ENCODE data around the gene HSPA8. TPM values are rescaled to one million over a fixed set of nuclear protein-coding genes. Genes with fewer than 3 reads are reported as not detected.

Gene HSPA8
- total RNA-seq, result 1,560 TPM

DNA sequence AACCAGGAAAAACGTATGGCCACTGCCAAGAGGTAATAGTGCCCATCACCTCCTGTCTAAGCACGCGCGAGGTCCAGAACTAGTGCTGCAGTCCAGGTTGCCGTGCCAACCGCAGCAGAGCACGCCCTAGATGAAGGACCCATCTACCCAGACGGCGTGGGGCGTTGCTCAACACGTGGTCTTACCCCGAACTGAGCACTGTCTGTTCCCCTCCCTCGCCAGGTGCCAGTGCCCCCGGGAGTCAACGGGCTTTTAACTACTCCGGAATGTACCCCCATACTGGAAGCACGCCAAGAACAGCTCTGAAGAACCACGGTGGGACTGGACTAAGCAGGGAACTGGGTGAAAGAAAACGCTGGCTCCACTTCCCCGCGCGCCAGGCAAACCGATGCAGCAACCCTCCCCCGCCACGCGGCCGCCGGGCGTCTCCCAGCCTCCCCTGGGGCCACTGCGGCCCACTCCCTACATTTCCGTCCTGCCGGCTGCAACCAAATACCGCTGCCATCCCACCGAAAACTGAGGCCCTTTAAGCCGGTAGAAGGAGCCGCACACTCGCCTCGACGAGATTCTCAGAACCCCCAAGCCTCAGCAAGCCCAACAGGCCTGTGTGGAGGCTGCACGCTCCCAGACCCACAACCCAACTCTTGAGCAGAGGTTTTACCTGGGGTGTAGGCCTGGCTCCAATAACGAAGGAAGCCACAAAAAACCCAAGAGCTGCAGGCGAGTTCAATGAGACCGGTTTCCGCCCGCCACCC lies at the start of gene HSPA8:
Gene HSPA8, minus strand, starts transcription at position 734 of the 755 bp plus-strand sequence. CDS start 812 bp downstream, outside the sequence.

Other genes with a start within 250 kb of the HSPA8 start
- 0.66 TPM for gene CRTAM, start 223.6 kb downstream of the HSPA8 start, total RNA-seq
- 6.2 TPM for gene JHY, start 179.4 kb downstream of the HSPA8 start, total RNA-seq
- not detected for gene BSX, start 80.3 kb downstream of the HSPA8 start, total RNA-seq
- 39.9 TPM for gene CLMP, start 133.1 kb upstream of the HSPA8 start, total RNA-seq